GM10266 (cell line): Measurements from ENCODE around the gene ENOX1.

Experiments used
- DNase-seq: peaks from one replicate; pipeline ENCODE4 v3.0.0; 2012; ENCODE audit errors: extremely low spot score
- CTCF ChIP-seq: IDR thresholded peaks from 2 replicates; pipeline ENCODE4 v1.5.1; 2012; ENCODE audit warnings: mild to moderate bottlenecking, low read depth; ENCODE audit not compliant: control insufficient read depth, insufficient read depth; ENCODE audit errors: missing control alignments

The ENOX1 gene

GRCh38 chr13:43495732-43496131 is 291.0 kb downstream of the ENOX1 start:
- DNase-seq = no peak
- no peak for TF ChIP-seq CTCF

GRCh38 chr13:43494206-43494605 is 292.6 kb downstream of the ENOX1 start:
- DNase-seq = no peak
- TF ChIP-seq CTCF = no peak

GRCh38 chr13:43493496-43494000 is 293.2 kb downstream of the ENOX1 start:
- no peak for TF ChIP-seq CTCF
- no peak for DNase-seq

- DNase-seq = no peak
- TF ChIP-seq CTCF = no peak
These were observed 294.0 kb downstream of the ENOX1 start for GRCh38 chr13:43492745-43493144.

- TF ChIP-seq CTCF = no peak
- DNase-seq = no peak
These were observed 294.5 kb downstream of the ENOX1 start for GRCh38 chr13:43492311-43492710.

- DNase-seq = no peak
These were observed 297.5 kb downstream of the ENOX1 start for GRCh38 chr13:43489233-43489632.

GRCh38 chr13:43487885-43488284 is 298.9 kb downstream of the ENOX1 start:
- DNase-seq = no peak
- TF ChIP-seq CTCF = no peak

More at GRCh38 chr13:43489233-43489632, 297.5 kb downstream of the ENOX1 start:
- TF ChIP-seq CTCF = no peak

GRCh38 chr13:43487461-43487860 is 299.3 kb downstream of the ENOX1 start:
- DNase-seq = no peak
- TF ChIP-seq CTCF = no peak
